WTC11 (cell line): ENCODE results near the gene P3H1. TPM values are rescaled to one million over a fixed set of nuclear protein-coding genes. Genes with fewer than 3 reads are reported as not detected.

ENCODE experiments used
- ATAC-seq: fragments of 200-7000 bp; cut with Tn5 transposase; 2 replicates; pipeline ENCODE4 v1.10.0; 2021; ENCODE audit warnings: mild to moderate bottlenecking, moderate library complexity
- CTCF ChIA-PET: fragments of 300-600 bp; sonication (Branson Sonifier 250); formaldehyde crosslinking; loops from one replicate; lab custom pipeline; 2021; ENCODE audit warnings: antibody characterized with exemption; lab: Charles Lee
- POLR2A ChIA-PET: fragments of 350-600 bp; sonication (Branson Sonifier 250); formaldehyde crosslinking; loops from one replicate; lab custom pipeline; 2021; ENCODE audit warnings: antibody characterized with exemption; lab: Charles Lee
- DNase-seq: peaks from one replicate; pipeline ENCODE4 v3.0.0; 2021; ENCODE audit warnings: low spot score
- H3K27ac Mint-ChIP-seq: 2 replicates; pipeline ENCODE4 v1.8.0; 2021; ENCODE audit warnings: mixed read lengths
- H3K27me3 Mint-ChIP-seq: 2 replicates; pipeline ENCODE4 v1.8.0; 2021; ENCODE audit warnings: low read depth, mild to moderate bottlenecking, moderate library complexity, mixed read lengths
- H3K36me3 Mint-ChIP-seq: 2 replicates; pipeline ENCODE4 v1.8.0; 2021; ENCODE audit warnings: mixed read lengths
- H3K4me1 Mint-ChIP-seq: 2 replicates; pipeline ENCODE4 v1.8.0; 2022; ENCODE audit warnings: mixed read lengths
- H3K4me3 Mint-ChIP-seq: 2 replicates; pipeline ENCODE4 v1.8.0; 2021; ENCODE audit warnings: mild to moderate bottlenecking, moderate library complexity, mixed read lengths
- H3K9me3 Mint-ChIP-seq: 2 replicates; pipeline ENCODE4 v1.8.0; 2021; ENCODE audit warnings: mixed read lengths
- CREM ChIP-seq: sonication (generic); formaldehyde crosslinking; IDR thresholded peaks from 2 replicates; pipeline ENCODE4 v1.8.1; 2022; ENCODE audit warnings: mild to moderate bottlenecking, missing genetic modification reagents, moderate library complexity
- ESRRA ChIP-seq: sonication (generic); formaldehyde crosslinking; IDR thresholded peaks from 2 replicates; pipeline ENCODE4 v1.8.1; 2022; ENCODE audit warnings: mild to moderate bottlenecking, missing genetic modification reagents, borderline replicate concordance
- FOXJ3 ChIP-seq: sonication (generic); formaldehyde crosslinking; IDR thresholded peaks from 2 replicates; pipeline ENCODE4 v1.9.0; 2021; ENCODE audit warnings: missing genetic modification reagents, mild to moderate bottlenecking, borderline replicate concordance
- FOXK1 ChIP-seq: sonication (generic); formaldehyde crosslinking; IDR thresholded peaks from 2 replicates; pipeline ENCODE4 v1.8.0; 2022; ENCODE audit warnings: mild to moderate bottlenecking, moderate library complexity, missing genetic modification reagents
- FOXP1 ChIP-seq: sonication (generic); formaldehyde crosslinking; IDR thresholded peaks from 2 replicates; pipeline ENCODE4 v1.8.0; 2022; ENCODE audit warnings: missing genetic modification reagents, mild to moderate bottlenecking, moderate library complexity, borderline replicate concordance
- GTF2I ChIP-seq: fragments of 250-450 bp; sonication (Bioruptor Pico); conservative IDR thresholded peaks from 2 replicates; pipeline ENCODE4 v1.4.0; 2021; ENCODE audit warnings: mild to moderate bottlenecking
- IRF1 ChIP-seq: sonication (generic); formaldehyde crosslinking; IDR thresholded peaks from 2 replicates; pipeline ENCODE4 v1.8.0; 2023; ENCODE audit warnings: missing genetic modification reagents
- NFATC4 ChIP-seq: fragments of 250-450 bp; sonication (Bioruptor Pico); IDR thresholded peaks from 2 replicates; pipeline ENCODE4 v1.9.0; 2021; ENCODE audit warnings: mild to moderate bottlenecking
- NFYB ChIP-seq: sonication (generic); formaldehyde crosslinking; conservative IDR thresholded peaks from 2 replicates; pipeline ENCODE4 v1.8.0; 2022; ENCODE audit warnings: low read depth, missing genetic modification reagents
- PRDM15 ChIP-seq: sonication (generic); formaldehyde crosslinking; IDR thresholded peaks from 2 replicates; pipeline ENCODE4 v1.8.0; 2022; ENCODE audit warnings: missing genetic modification reagents
- PREB ChIP-seq: sonication (generic); formaldehyde crosslinking; IDR thresholded peaks from 2 replicates; pipeline ENCODE4 v1.8.1; 2022; ENCODE audit warnings: mild to moderate bottlenecking, missing genetic modification reagents, moderate library complexity, borderline replicate concordance
- STAT6 ChIP-seq: sonication (generic); formaldehyde crosslinking; conservative IDR thresholded peaks from 2 replicates; pipeline ENCODE4 v1.8.1; 2023; ENCODE audit warnings: mild to moderate bottlenecking, low read depth, missing genetic modification reagents, moderate library complexity
- ZBTB43 ChIP-seq: sonication (generic); formaldehyde crosslinking; IDR thresholded peaks from 2 replicates; pipeline ENCODE4 v1.8.1; 2023; ENCODE audit warnings: mild to moderate bottlenecking, missing genetic modification reagents
- ZNF425 ChIP-seq: fragments of 250-450 bp; sonication (Bioruptor Pico); conservative IDR thresholded peaks from 2 replicates; pipeline ENCODE4 v1.9.0; 2021; ENCODE audit warnings: mild to moderate bottlenecking
- ZSCAN18 ChIP-seq: fragments of 250-450 bp; sonication (Bioruptor Pico); IDR thresholded peaks from 2 replicates; pipeline ENCODE4 v2.1.2; 2022; ENCODE audit warnings: mild to moderate bottlenecking, moderate library complexity
- total RNA-seq: library from RNA; stranded (reverse); gene quantifications from 3 replicates; pipeline ENCODE4 v1.2.3, GENCODE V29; 2021

The P3H1 gene
- total RNA-seq, 1 experiment from 2014 or later: 95.1 TPM

- TF ChIP-seq ZBTB43 (CRISPR knock-in tag) (no peak), NFATC4 (no peak)
- TF ChIP-seq, all 79 proteins: peak for 0
Measured at GRCh38 chr1:42703888-42704464, 62.9 kb downstream of the P3H1 start (continued).

- ATAC-seq (no peak), DNase-seq (no peak)
- TF ChIP-seq ZNF425 (no peak), ESRRA (no peak), PRDM15 (CRISPR knock-in tag) (no peak), GTF2I (CRISPR knock-in tag) (no peak), PREB (no peak), NFYB (CRISPR knock-in tag) (no peak), STAT6 (CRISPR knock-in tag) (no peak), ZSCAN18 (CRISPR knock-in tag) (no peak), FOXJ3 (no peak), CREM (no peak), IRF1 (CRISPR knock-in tag) (no peak), FOXP1 (CRISPR knock-in tag) (no peak), FOXK1 (no peak)
- no peak overlapping the region for H3K4me3 Mint-ChIP-seq
- no peaks in the 10 kb centered on the region for H3K9me3 Mint-ChIP-seq
- H3K36me3 Mint-ChIP-seq: peaks cover 96% of the 10 kb centered on the region
- H3K4me1 Mint-ChIP-seq: no peaks in the 10 kb centered on the region
- ChIA-PET CTCF (no interaction called here), POLR2A (no interaction called here)
- H3K27ac Mint-ChIP-seq: no peak overlapping the region
- H3K27me3 Mint-ChIP-seq: no peaks in the 10 kb centered on the region
Measured at GRCh38 chr1:42700006-42700405, 66.8 kb downstream of the P3H1 start.
